Urinary bladder (tissue), 4 donors: ENCODE data around the gene CD300LB. TPM values are rescaled to one million over a fixed set of nuclear protein-coding genes. Genes with fewer than 3 reads are reported as not detected.

Experiments
- DNase-seq: peaks from one replicate; pipeline ENCODE4 v3.0.0-alpha.2; 2015; ENCODE audit errors: extremely low spot score
- H3K27ac ChIP-seq: one replicate; pipeline ENCODE4 v1.5.1; 2013; ENCODE audit warnings: low read depth, mild to moderate bottlenecking, moderate library complexity
- H3K36me3 ChIP-seq: one replicate; pipeline ENCODE4 v1.6.1; 2013; ENCODE audit warnings: mild to moderate bottlenecking, moderate library complexity; ENCODE audit not compliant: insufficient read depth
- H3K4me1 ChIP-seq: one replicate; pipeline ENCODE4 v1.6.1; 2013; ENCODE audit warnings: mild to moderate bottlenecking, moderate library complexity; ENCODE audit not compliant: insufficient read depth
- H3K4me3 ChIP-seq: one replicate; pipeline ENCODE4 v1.5.1; 2013; ENCODE audit warnings: low read depth, low read length
- WGBS: extraction: QIAGEN DNeasy Blood & Tissue Kit; methylation state at CpG from one replicate; pipeline ENCODE4 v1.1.7; 2013; 5-methylcytosine and 5-hydroxymethylcytosine counted together
- polyA plus RNA-seq: library from polyadenylated mRNA; stranded (reverse); fragments of 200-250 nt; gene quantifications from one replicate; pipeline ENCODE4 v1.2.3, GENCODE V29; 2013
- total RNA-seq: library from RNA; depleted of rRNA; stranded (reverse); fragments of >200 nt; gene quantifications from one replicate; pipeline ENCODE4 v1.2.3, GENCODE V29; 2014
- donor health status: healthy with polysubstance abuse.
- donor health status: healthy.

CD300LB gene
- total and polyA plus RNA-seq, 2 donors, result 0.46 TPM; not detected in 1

- no peak overlapping the region for H3K27ac ChIP-seq
- no peaks in the 10 kb centered on the region for H3K4me1 ChIP-seq
- H3K36me3 ChIP-seq, result no peaks in the 10 kb centered on the region
- DNase-seq, result no peak
- 86% methylated on average over 18 of the region's 18 CpGs for WGBS
- H3K4me3 ChIP-seq, result no peak overlapping the region
These were observed 12.9 kb upstream of the CD300LB start for GRCh38 chr17:74543891-74544760.

GRCh38 chr17:74543406-74543805 lies 12.1 kb upstream of the CD300LB start:
- Histone ChIP-seq H3K4me3 (no peak overlapping the region), H3K4me1 (no peaks in the 10 kb centered on the region), H3K27ac (no peak overlapping the region), H3K36me3 (no peaks in the 10 kb centered on the region)
- DNase-seq, result no peak
- WGBS, result 77% methylated on average over 14 of the region's 14 CpGs

- H3K27ac ChIP-seq, result no peak overlapping the region
- no peaks in the 10 kb centered on the region for H3K36me3 ChIP-seq
- no peaks in the 10 kb centered on the region for H3K4me1 ChIP-seq
- no peak overlapping the region for H3K4me3 ChIP-seq
- WGBS, result 88% methylated on average over 17 of the region's 17 CpGs
- DNase-seq, result no peak
These were observed 11.6 kb upstream of the CD300LB start for GRCh38 chr17:74542727-74543383.

GRCh38 chr17:74542166-74542565 lies 10.9 kb upstream of the CD300LB start:
- Histone ChIP-seq H3K36me3 (no peaks in the 10 kb centered on the region), H3K4me1 (no peaks in the 10 kb centered on the region), H3K4me3 (no peak overlapping the region), H3K27ac (no peak overlapping the region)
- DNase-seq, result no peak
- WGBS, result 89% methylated on average over 5 of the region's 5 CpGs

GRCh38 chr17:74541176-74542111 lies 10.2 kb upstream of the CD300LB start:
- Histone ChIP-seq H3K4me3 (no peak overlapping the region), H3K27ac (no peak overlapping the region), H3K4me1 (no peaks in the 10 kb centered on the region), H3K36me3 (no peaks in the 10 kb centered on the region)
- WGBS, result 74% methylated on average over 23 of the region's 23 CpGs
- no peak for DNase-seq

GRCh38 chr17:74539281-74539820 lies 8.1 kb upstream of the CD300LB start:
- 74% methylated on average over 10 of the region's 10 CpGs for WGBS
- H3K36me3 ChIP-seq, result no peaks in the 10 kb centered on the region
- H3K4me3 ChIP-seq, result no peak overlapping the region
- H3K4me1 ChIP-seq, result no peaks in the 10 kb centered on the region
- no peak overlapping the region for H3K27ac ChIP-seq
- DNase-seq, result no peak

- Histone ChIP-seq H3K4me3 (no peak overlapping the region), H3K36me3 (no peaks in the 10 kb centered on the region), H3K27ac (no peak overlapping the region), H3K4me1 (no peaks in the 10 kb centered on the region)
- WGBS, result 68% methylated on average over 3 of the region's 3 CpGs
- no peak for DNase-seq
These were observed 5.6 kb upstream of the CD300LB start for GRCh38 chr17:74536890-74537289.

DNA sequence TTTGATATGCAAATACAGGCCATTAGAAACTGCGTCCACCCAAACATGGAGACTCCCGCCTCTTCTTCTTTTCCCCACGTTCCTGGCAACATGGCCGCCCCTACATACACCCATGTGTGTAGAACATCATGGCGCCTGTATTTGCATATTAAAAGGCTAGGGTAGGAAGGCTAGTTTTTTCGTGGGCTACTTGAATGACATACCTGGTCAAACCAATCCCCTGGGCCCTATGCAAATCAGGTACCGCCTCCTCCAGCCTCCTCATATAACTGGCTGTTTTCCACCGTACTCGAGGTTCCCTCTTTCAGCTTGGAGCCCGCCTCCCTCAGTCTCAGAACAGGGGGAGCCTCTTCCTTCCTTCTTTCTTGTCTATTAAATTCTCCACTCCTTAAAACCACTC lies 840 bp upstream of the CD300LB start:
- no peak for DNase-seq

GRCh38 chr17:74530831-74531150 lies 484 bp downstream of the CD300LB start:
- Histone ChIP-seq H3K27ac (no peak overlapping the region), H3K36me3 (no peaks in the 10 kb centered on the region), H3K4me1 (no peaks in the 10 kb centered on the region), H3K4me3 (no peak overlapping the region)
- whole genome bisulfite sequencing, result 73% methylated on average over 5 of the region's 5 CpGs
- DNase-seq, result no peak

More for the DNA sequence above, 840 bp upstream of the CD300LB start:
- Histone ChIP-seq H3K36me3 (no peaks in the 10 kb centered on the region), H3K4me1 (no peaks in the 10 kb centered on the region), H3K4me3 (no peak overlapping the region), H3K27ac (no peak overlapping the region)
- WGBS, result 63% methylated on average over 10 of the region's 10 CpGs

DNA sequence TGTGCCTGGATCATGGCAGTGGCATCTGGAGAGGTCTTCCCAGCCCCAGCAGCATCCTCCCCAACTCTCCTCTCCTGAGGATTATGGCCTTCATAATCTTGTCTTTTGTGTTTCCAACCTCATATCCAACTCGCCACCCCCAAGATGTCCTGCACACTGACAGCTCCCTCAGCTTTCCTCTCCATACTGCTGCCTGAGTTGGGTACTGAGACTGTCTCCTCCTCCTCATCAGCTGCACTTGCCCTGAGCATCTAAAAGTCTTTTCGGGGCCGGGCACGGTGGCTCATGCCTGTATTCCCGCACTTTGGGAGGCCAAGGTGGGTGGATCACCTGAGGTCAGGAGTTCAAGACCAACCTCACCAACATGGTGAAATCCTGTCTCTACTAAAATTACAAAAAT lies 2.0 kb downstream of the CD300LB start:
- DNase-seq, result no peak
- H3K36me3 ChIP-seq, result no peaks in the 10 kb centered on the region
- H3K4me1 ChIP-seq, result no peaks in the 10 kb centered on the region
- H3K4me3 ChIP-seq, result no peak overlapping the region
- no peak overlapping the region for H3K27ac ChIP-seq
- WGBS, result 85% methylated on average over 5 of the region's 5 CpGs

- WGBS, result 78% methylated on average over 8 of the region's 8 CpGs
- no peak for DNase-seq
- H3K27ac ChIP-seq, result no peak overlapping the region
- H3K4me1 ChIP-seq, result no peaks in the 10 kb centered on the region
- H3K4me3 ChIP-seq, result no peak overlapping the region
- H3K36me3 ChIP-seq, result no peaks in the 10 kb centered on the region
These were observed 2.6 kb downstream of the CD300LB start for GRCh38 chr17:74528491-74529199.

- DNase-seq, result no peak
- Histone ChIP-seq H3K4me1 (no peaks in the 10 kb centered on the region), H3K27ac (no peak overlapping the region), H3K4me3 (no peak overlapping the region), H3K36me3 (no peaks in the 10 kb centered on the region)
- 87% methylated on average over 8 of the region's 8 CpGs for WGBS
These were observed 3.5 kb downstream of the CD300LB start for GRCh38 chr17:74527756-74528155.

DNA sequence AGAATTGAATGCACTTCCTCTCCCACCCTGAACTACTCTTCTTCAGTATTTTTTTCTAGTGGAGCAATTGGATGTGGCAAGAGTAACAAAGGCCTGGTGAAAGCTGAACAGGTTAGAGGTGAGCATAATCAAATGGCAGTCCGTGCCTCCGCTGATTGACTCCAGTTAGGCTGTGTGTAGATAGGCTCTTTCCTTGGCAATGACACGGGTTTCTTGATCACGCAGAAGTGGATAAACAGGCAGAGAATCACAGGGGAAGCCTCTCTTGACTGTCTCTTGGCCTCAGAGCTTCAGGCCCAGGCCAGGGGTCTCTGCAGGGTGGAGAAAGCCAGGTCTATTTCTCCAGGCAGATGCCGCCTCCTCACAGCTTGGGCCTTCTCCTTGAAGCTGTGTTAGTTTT lies 4.2 kb downstream of the CD300LB start:
- Histone ChIP-seq H3K36me3 (no peaks in the 10 kb centered on the region), H3K27ac (no peak overlapping the region), H3K4me1 (no peaks in the 10 kb centered on the region), H3K4me3 (no peak overlapping the region)
- no peak for DNase-seq
- 87% methylated on average over 5 of the region's 5 CpGs for WGBS
